Liver (tissue), 9 donors: ENCODE data around the gene CLMN. TPM values are rescaled to one million over a fixed set of nuclear protein-coding genes. Genes with fewer than 3 reads are reported as not detected.
A peak's percentile ranks its signal among the peaks of the same experiment; 100 is the strongest.

ENCODE experiments used
- DNase-seq: peaks from one replicate; pipeline ENCODE4 v3.0.0-alpha.2; 2017; ENCODE audit warnings: low spot score
- H3K27ac ChIP-seq, 2 donors: one replicate each; pipeline ENCODE4 v1.7.0; 2013; ENCODE audit warnings: inconsistent platforms in 2 of 2, low read length in 2 of 2, control low read depth in 1 of 2, low read depth in 1 of 2, mild to moderate bottlenecking in 1 of 2
- H3K27me3 ChIP-seq, 4 donors: one replicate each; pipeline versions ENCODE4 v1.6.1 to v1.7.0; 2013; ENCODE audit warnings: low read length in 3 of 4, inconsistent platforms in 1 of 4, mild to moderate bottlenecking in 1 of 4, moderate library complexity in 1 of 4; ENCODE audit not compliant: control insufficient read depth in 4 of 4, insufficient read depth in 4 of 4
- H3K36me3 ChIP-seq, 4 donors: one replicate each; pipeline versions ENCODE4 v1.6.1 to v1.7.0; 2013; ENCODE audit warnings: low read length in 3 of 4, mild to moderate bottlenecking in 3 of 4, low read depth in 1 of 4, moderate library complexity in 1 of 4; ENCODE audit not compliant: control insufficient read depth in 4 of 4, insufficient read depth in 3 of 4
- H3K4me1 ChIP-seq, 4 donors: one replicate each; pipeline versions ENCODE4 v1.6.1 to v1.7.0; 2013; ENCODE audit warnings: low read length in 3 of 4, mild to moderate bottlenecking in 3 of 4, moderate library complexity in 1 of 4; ENCODE audit not compliant: control insufficient read depth in 4 of 4, insufficient read depth in 4 of 4
- H3K4me3 ChIP-seq, 3 donors: one replicate each; pipeline versions ENCODE4 v1.6.1 to v1.7.0; 2013; ENCODE audit warnings: low read length in 3 of 3, control low read depth in 1 of 3, low read depth in 1 of 3, mild to moderate bottlenecking in 1 of 3
- H3K9ac ChIP-seq, 2 donors: one replicate each; pipeline ENCODE4 v1.7.0; 2013; ENCODE audit warnings: low read length in 2 of 2, mild to moderate bottlenecking in 2 of 2, moderate library complexity in 2 of 2, control low read depth in 1 of 2, low read depth in 1 of 2
- H3K9me3 ChIP-seq, 4 donors: one replicate each; pipeline versions ENCODE4 v1.6.1 to v1.7.0; 2013; ENCODE audit warnings: low read length in 3 of 4; ENCODE audit not compliant: control insufficient read depth in 4 of 4
- ATF3 ChIP-seq: IDR thresholded peaks from 2 replicates; pipeline ENCODE4 v1.6.1; 2016; ENCODE audit warnings: antibody characterized with exemption
- CTCF ChIP-seq: fragments of 150-350 bp; IDR thresholded peaks from 2 replicates; pipeline ENCODE4 v1.5.1; 2017; ENCODE audit warnings: improper control_type of control experiment, low read depth, low read length; ENCODE audit not compliant: missing input control
- EGR1 ChIP-seq, 2 donors: IDR thresholded peaks; 2 replicates each; pipeline ENCODE4 v1.6.1; 2016 to 2018; ENCODE audit warnings: antibody characterized with exemption in 2 of 2, low read depth in 2 of 2
- FOXA1 ChIP-seq: IDR thresholded peaks from 2 replicates; pipeline ENCODE4 v1.6.1; 2016; ENCODE audit warnings: antibody characterized with exemption
- FOXA2 ChIP-seq: IDR thresholded peaks from 2 replicates; pipeline ENCODE4 v1.6.1; 2016; ENCODE audit warnings: antibody characterized with exemption
- GABPA ChIP-seq, 2 donors: IDR thresholded peaks in 1 of 2; conservative IDR thresholded peaks in 1 of 2; 2 replicates each; pipeline ENCODE4 v1.6.1; 2016; ENCODE audit warnings: antibody characterized with exemption in 2 of 2, mild to moderate bottlenecking in 1 of 2, moderate library complexity in 1 of 2
- HNF4A ChIP-seq, 2 donors: conservative IDR thresholded peaks; 2 replicates each; pipeline ENCODE4 v1.6.1; 2016; ENCODE audit warnings: antibody characterized with exemption in 2 of 2, mild to moderate bottlenecking in 2 of 2
- HNF4G ChIP-seq: IDR thresholded peaks from 2 replicates; pipeline ENCODE4 v1.6.1; 2016; ENCODE audit warnings: antibody characterized with exemption
- MAX ChIP-seq: IDR thresholded peaks from 2 replicates; pipeline ENCODE4 v1.6.1; 2016; ENCODE audit warnings: antibody characterized with exemption
- NR2F2 ChIP-seq: IDR thresholded peaks from 2 replicates; pipeline ENCODE4 v1.6.1; 2016; ENCODE audit warnings: antibody characterized with exemption
- RAD21 ChIP-seq, 2 donors: IDR thresholded peaks; 2 replicates each; pipeline ENCODE4 v1.6.1; 2016; ENCODE audit warnings: antibody characterized with exemption in 2 of 2, mild to moderate bottlenecking in 2 of 2
- REST ChIP-seq: IDR thresholded peaks from 2 replicates; pipeline ENCODE4 v1.6.1; 2016; ENCODE audit warnings: antibody characterized with exemption, mild to moderate bottlenecking
- RXRA ChIP-seq, 2 donors: IDR thresholded peaks; 2 replicates each; pipeline ENCODE4 v1.6.1; 2017 to 2018; ENCODE audit warnings: antibody characterized with exemption in 2 of 2, mild to moderate bottlenecking in 1 of 2
- SP1 ChIP-seq: IDR thresholded peaks from 2 replicates; pipeline ENCODE4 v1.6.1; 2018; ENCODE audit warnings: antibody characterized with exemption, mild to moderate bottlenecking
- TAF1 ChIP-seq: conservative IDR thresholded peaks from 2 replicates; pipeline ENCODE4 v1.6.1; 2016; ENCODE audit warnings: antibody characterized with exemption, mild to moderate bottlenecking
- ZBTB33 ChIP-seq: IDR thresholded peaks from 2 replicates; pipeline ENCODE4 v1.6.1; 2016; ENCODE audit warnings: antibody characterized with exemption
- WGBS: extraction: QIAGEN DNeasy Blood & Tissue Kit; methylation state at CpG from one replicate; pipeline ENCODE4 v1.1.7; 2013; 5-methylcytosine and 5-hydroxymethylcytosine counted together
- polyA plus RNA-seq, 2 donors: library from polyadenylated mRNA; stranded (reverse) in 1 of 2; unstranded in 1 of 2; fragments of 200-250 nt in 1 of 2; fragments of >200 nt in 1 of 2; fragmentation: Nextera tagmentation in 1 of 2; extraction: Ambion mirVana in 1 of 2; gene quantifications; one replicate each; pipeline versions ENCODE4 v1.2.1 to v1.2.3, GENCODE V29; 2013 to 2015
- total RNA-seq, 2 donors: library from RNA; depleted of rRNA; stranded (reverse); fragments of >200 nt; gene quantifications; one replicate each; pipeline ENCODE4 v1.2.3, GENCODE V29; 2014
- donor health status: healthy.
- donor health status: healthy.
- donor health status: healthy.
- donor health status: healthy.
- donor health status: healthy.

CLMN gene
- total and polyA plus RNA-seq, 4 donors = 6.0 to 41.1 (median 24.1) TPM

GRCh38 chr14:95322651-95323050 is 2.9 kb upstream of the CLMN start:
- Histone ChIP-seq H3K36me3 (no peaks in the 10 kb centered on the region), H3K4me3 (no peak overlapping the region), H3K9me3 (no peaks in the 10 kb centered on the region), H3K9ac (no peak overlapping the region), H3K4me1 (peaks cover 0 to 11% (median 5%) of the 10 kb centered on the region in 4 donors), H3K27me3 (no peaks in the 10 kb centered on the region), H3K27ac (no peak overlapping the region)
- no peak for DNase-seq
- 92% methylated on average over 4 of the region's 4 CpGs for WGBS
- TF ChIP-seq REST (no peak), RAD21 (IDR thresholded peaks at IDR 0.05) (no peak), RXRA (IDR thresholded peaks at IDR 0.05) (no peak), CTCF (no peak), EGR1 (IDR thresholded peaks at IDR 0.05; ENCODE audit: low read depth in 2 of 2) (no peak), HNF4A (conservative IDR thresholded peaks at IDR 0.05) (no peak), GABPA (IDR thresholded peaks at IDR 0.05 in 1 of 2, conservative IDR thresholded peaks at IDR 0.05 in 1 of 2) (no peak), HNF4G (no peak), TAF1 (no peak), ATF3 (no peak), NR2F2 (no peak), ZBTB33 (no peak), FOXA2 (no peak), FOXA1 (no peak), SP1 (no peak)

- H3K9ac ChIP-seq = no peak overlapping the region
- no peak for DNase-seq
- 66% methylated on average over 5 of the region's 5 CpGs for WGBS
- no peak for TF ChIP-seq CTCF
- peak; percentile 41 to 54 for TF ChIP-seq HNF4A (conservative IDR thresholded peaks at IDR 0.05)
- no peak for TF ChIP-seq TAF1
- TF ChIP-seq ATF3 = no peak
- TF ChIP-seq MAX = no peak
- no peak for TF ChIP-seq REST
- no peak for TF ChIP-seq NR2F2
- TF ChIP-seq HNF4G = no peak
- no peak for TF ChIP-seq GABPA (IDR thresholded peaks at IDR 0.05 in 1 of 2, conservative IDR thresholded peaks at IDR 0.05 in 1 of 2)
Measured at GRCh38 chr14:95321693-95322455, 2.2 kb upstream of the CLMN start.

More at GRCh38 chr14:95321693-95322455, 2.2 kb upstream of the CLMN start:
- Histone ChIP-seq H3K9me3 (no peaks in the 10 kb centered on the region), H3K4me1 (peaks cover 0 to 18% (median 10%) of the 10 kb centered on the region in 4 donors), H3K4me3 (no peak overlapping the region), H3K27me3 (no peaks in the 10 kb centered on the region), H3K36me3 (no peaks in the 10 kb centered on the region), H3K27ac (no peak overlapping the region)
